GM10847 (cell line): ENCODE results near the gene REXO5.

Experiments used
- POLR2A ChIP-seq: IDR thresholded peaks from 2 replicates; pipeline ENCODE4 v1.6.1; 2011; ENCODE audit not compliant: insufficient read length; ENCODE audit errors: extremely low read depth

Gene REXO5

DNA sequence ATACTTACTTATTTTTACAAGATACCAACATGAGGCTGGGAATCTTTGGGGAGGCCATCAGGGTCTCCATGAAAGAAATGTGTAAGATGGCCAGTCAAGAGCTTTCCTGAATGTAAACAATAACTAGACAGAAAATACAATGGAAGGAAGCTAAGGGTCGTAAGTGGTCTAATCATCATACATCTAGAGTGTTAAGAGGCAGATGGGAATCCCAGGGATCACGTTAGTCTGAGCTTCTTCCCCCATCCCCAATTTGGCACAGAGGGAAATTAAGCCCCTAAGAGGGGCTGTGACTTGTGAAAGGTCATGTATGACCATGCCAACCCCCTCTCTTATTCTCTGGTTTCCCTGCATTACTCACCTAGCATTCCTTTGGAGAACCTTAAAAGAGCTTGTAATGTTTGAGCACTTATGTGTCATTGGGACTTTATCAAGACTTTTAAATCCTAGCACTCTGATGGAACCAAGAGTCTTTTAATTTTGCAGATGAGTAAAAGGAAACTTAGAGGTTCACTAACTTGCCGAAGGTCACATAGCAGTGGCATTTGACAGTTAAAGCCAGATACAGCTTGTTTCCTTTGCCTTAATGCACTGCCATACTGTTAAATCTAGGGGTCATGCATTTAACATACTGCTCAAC lies 47.8 kb downstream of the REXO5 start:
- TF ChIP-seq POLR2A = no peak

DNA sequence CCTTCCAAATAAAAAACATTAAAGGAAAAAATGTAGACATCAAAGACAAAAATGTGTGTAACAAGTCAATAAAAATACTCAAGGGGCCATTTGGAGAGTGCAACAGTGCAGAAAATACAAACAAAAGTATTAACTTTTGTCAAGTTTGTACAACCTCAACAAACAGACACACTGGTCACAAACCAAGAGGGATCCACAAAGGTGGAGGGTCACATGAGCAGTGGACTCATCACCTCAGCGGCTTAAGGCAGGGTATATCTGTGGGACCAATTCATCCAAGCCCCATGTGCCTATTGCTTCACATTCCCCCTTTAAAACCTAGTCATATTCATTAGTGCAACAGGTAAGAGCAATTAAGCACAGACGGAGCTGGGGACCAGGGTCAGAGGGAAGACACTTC lies 48.6 kb downstream of the REXO5 start:
- no peak for TF ChIP-seq POLR2A

GRCh38 chr16:20857281-20857680 lies 51.0 kb downstream of the REXO5 start:
- TF ChIP-seq POLR2A = no peak

DNA sequence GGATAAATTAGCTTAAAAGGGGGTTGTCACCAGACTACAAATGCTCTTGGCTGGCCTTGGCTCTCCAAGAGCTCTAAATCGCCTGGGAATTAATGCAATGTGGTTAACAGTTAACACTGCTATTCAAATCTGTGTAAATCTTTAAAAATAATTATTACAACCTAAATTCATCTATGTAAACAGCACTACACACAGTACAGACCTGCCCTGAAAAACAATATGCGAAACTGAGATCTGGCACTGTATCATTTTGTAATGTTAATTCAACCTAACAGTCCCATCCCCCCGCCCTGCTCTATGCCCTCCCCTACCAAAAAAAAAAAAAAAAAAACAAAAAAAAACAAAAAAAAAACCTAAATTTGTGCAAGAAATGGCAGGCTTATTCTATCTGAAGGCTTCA lies 52.9 kb downstream of the REXO5 start:
- no peak for TF ChIP-seq POLR2A

GRCh38 chr16:20859699-20860098 lies 53.4 kb downstream of the REXO5 start:
- no peak for TF ChIP-seq POLR2A

DNA sequence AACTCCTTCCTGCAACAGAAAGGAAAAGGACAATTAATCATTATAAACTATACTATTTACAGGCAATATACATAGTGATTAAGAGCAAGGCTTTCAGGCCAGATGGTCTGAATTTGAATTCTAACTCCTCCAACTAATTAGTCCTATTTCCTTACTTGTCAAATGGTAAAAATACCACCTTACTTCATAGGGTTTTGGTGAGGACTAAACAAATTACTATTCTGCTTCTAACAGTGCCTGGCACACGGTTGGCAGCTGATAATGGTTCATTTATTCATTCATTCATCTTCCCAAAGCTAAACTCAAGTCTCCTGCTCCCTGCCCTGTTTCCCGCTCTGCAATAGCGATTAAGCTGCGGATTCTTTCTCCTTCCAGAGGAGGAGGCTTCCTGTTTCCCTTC lies 54.0 kb downstream of the REXO5 start:
- no peak for TF ChIP-seq POLR2A

DNA sequence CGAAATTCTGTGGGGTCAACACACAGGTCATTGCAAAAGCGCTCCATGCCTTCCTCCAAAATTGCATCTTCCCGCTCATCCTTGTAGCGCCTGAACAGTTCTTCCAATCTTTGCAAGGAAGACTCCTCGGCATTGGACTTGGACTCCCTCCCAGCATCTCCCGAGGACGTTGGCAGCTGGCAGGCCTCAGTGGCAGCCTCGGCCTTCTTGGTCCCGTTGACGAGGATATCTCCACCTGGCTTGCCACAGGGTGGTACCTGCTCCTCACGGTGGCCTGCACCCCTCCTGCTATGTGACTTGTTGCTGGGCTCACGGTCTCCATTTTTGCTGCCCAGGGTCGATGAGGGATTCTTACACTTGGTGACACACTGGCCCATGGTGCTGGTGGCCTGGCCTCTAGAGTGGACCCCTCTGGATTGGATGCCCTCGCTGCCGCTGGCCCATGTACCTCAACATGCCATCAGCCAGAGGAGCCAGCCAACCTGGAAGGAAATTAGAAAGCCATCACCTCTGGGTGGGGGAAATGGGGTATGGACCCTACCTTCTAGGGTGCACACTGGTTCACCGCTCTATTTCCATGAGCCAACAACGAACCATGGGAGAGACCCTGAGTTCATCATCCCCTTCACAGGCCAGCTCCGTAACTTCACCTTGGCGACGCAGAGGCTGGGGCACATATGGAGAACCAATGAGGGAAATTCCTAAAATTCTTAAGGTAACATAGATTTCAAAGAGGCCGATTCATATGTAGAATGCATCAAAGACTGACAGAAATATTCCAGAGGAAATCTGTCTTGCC lies 56.0 kb downstream of the REXO5 start:
- no peak for TF ChIP-seq POLR2A

GRCh38 chr16:20865420-20866131 lies 59.2 kb downstream of the REXO5 start:
- no peak for TF ChIP-seq POLR2A

DNA sequence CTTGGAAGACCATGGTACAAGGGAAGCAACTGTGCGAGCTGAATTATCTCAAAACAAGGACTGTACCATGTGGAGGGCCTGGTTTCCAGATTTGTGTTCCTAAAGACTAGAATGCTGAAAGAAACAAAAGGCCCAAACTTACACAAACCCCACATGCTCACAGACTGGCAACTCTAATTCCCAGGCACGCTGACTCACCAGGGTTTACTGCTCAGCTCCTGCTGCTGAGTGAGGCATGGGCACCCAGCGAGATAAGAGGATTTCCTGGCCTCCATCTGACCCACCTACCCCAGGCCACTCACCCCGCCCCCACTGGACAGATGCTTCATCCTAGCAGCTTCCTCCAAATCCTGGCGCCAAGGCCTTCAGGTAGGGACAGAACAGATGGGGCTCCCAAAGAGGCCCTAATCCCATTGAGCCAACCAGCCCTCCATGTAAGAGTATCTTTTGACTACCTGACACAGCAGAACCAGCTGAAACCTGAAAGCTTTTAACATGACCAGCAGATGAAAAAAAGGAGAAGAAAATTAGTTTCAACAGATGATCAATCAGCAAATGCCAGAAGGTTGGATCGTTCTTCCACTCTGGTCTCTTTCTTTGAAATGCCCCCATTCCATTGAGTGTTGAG lies 59.9 kb downstream of the REXO5 start:
- TF ChIP-seq POLR2A = no peak

DNA sequence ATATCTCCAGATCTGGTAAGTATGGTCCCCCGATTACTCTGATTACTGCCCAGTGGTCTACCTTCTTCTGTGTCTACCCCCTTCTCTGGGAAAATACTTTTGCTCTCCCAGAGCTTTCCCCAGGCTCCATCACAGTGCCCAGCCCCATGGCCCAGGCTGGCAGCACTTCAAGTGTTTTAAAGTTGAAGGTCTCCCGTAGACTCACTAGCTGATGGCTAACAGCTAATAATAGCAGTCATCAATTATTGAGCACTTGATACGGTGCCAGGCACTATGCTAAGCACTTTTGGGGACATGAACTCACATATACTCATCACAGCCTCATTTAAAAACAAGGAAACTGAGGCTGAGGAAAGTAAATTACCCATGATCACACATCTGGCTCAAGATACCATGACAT lies 60.5 kb downstream of the REXO5 start:
- TF ChIP-seq POLR2A = no peak

GRCh38 chr16:20867585-20867984 lies 61.3 kb downstream of the REXO5 start:
- no peak for TF ChIP-seq POLR2A

- TF ChIP-seq POLR2A = no peak
These were observed 62.6 kb downstream of the REXO5 start for GRCh38 chr16:20868890-20869289.

DNA sequence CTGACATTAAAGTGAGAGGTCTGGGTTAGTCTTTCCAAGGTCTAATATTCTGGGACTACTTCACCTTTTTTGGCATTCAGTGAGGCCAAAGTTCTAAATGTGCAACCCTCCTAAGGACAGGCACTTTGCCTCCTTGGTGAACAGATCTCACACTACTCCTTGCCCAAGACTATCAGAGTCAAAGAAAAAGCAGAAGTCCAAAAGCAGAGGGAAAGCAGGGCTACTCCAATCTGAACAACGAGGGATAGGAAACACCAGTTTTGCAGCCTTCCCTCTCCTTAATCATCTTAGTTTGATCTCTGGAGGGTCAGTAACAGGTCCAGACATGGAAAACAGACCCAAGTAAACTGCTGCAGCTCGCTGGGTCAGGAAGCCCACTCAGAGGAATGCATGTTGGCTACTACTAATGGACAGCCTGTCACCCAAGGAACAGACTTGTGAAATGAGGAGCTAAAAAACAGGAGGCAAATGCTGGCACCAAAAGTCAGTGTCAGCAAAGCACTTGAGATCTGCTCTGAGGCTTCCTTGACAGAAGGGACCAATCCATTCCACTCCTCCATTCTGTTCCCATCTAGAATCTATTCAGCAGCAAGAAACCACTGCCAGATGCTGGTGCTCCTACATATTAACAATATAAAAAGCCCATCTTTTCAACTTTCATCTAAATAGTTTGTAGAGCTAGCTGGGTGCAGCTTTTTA lies 63.9 kb downstream of the REXO5 start:
- TF ChIP-seq POLR2A = no peak

DNA sequence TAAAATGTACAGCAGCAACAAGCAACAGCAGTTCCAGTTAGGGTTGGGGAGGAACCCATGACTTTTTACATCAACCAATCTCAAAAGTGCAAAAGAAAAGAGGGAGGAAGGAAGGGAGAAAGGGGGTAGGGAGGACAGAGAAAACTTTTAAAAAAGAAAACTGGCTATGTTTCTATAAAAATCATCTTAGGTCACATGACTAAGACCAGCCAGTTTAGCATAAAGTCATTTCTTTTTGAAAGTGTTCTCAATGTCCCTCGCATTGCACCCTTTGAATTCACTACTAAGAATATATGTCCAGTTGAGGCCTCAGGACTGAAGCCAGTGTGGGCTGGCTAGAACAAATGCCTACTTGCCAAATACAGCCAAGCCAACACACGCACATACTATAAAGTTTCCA lies 64.9 kb downstream of the REXO5 start:
- no peak for TF ChIP-seq POLR2A

DNA sequence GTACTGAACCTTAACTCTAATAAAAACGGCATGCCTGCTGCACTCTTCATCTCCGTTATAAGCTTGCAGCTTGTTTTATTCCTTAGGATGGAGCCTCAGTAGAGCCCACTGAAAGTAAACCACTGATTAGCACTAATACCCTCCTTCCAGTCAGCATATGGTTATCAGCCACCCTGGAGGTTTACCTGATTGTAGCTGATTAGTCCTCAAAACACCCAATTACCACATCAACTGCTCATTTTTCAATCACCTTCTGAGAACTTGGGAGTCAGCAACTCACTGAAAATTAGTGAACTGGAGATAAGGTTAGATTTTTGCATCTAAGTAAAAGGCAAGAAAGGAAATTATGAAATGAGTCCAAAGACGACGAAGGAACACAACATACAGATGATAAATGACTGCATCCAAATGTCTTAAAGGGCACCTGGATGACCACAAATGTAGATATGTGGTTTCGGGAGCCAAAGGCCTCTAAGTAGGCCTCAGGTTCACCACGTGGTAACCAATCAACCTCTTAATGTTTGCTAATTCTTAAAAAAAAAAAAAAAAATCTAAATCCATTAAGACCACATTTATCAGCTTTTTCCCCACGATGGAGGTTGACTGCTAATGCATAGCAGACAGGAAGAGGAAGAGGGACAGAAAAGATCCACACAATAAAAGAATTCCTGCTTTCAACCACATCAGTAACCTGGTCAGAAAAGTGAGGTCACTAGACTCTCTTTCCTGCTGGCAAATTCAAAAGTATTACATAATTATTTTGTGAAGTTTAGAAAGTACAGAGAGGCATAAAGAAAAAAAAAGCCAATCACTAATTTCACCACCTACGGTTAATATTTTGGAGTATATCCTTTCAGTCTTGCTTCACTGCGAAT lies 65.9 kb downstream of the REXO5 start:
- no peak for TF ChIP-seq POLR2A

DNA sequence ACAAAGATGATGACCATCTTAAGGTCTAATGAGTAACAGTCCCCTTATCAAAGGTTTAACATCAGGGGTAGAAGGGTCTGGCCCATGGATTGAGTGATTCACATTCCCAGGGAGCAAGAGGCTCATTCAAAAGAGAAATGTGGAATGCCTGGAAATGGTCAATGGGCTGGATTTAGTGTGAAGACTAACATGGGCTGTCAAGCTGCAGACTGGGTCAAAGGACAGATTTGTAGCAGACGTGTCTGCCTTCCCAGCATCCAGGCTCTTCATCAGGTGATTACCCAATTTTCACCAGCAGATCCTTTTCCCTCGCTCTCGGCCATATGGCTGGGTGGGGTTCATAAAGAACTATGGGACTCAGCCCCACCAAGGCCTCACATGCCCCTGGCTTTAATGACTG lies 67.0 kb downstream of the REXO5 start:
- TF ChIP-seq POLR2A = no peak
